ENCODE results near the gene SPACA4.

Gene SPACA4

GRCh38 chr19:48638831-48639381 lies 32.4 kb downstream of the SPACA4 start:
- Histone ChIP-seq H3K36me3 (ENCODE audit: control insufficient read depth in 1 of 2, insufficient read depth in 2 of 2, low read length in 2 of 2) (no peaks in the 10 kb centered on the region), H3K9me3 (ENCODE audit: control insufficient read depth in 1 of 2, low read length in 2 of 2) (no peaks in the 10 kb centered on the region), H3K27ac (ENCODE audit: low read depth, low read length) (peak overlapping the region; percentile 77), H3K27me3 (ENCODE audit: control insufficient read depth in 1 of 2, insufficient read depth in 2 of 2, low read length in 2 of 2) (no peaks in the 10 kb centered on the region), H3K9ac (ENCODE audit: low read depth in 1 of 2, low read length in 2 of 2) (peak overlapping the region; percentile 45 to 72), H3K4me3 (ENCODE audit: low read depth in 1 of 2, low read length in 2 of 2) (peak overlapping the region; percentile 66 to 78), H3K4me1 (ENCODE audit: control insufficient read depth in 1 of 2, insufficient read depth in 2 of 2, low read length in 2 of 2) (peaks cover 26 to 34% of the 10 kb centered on the region in 2 donors)

GRCh38 chr19:48639483-48640375 lies 33.2 kb downstream of the SPACA4 start:
- Histone ChIP-seq H3K4me3 (ENCODE audit: low read depth in 1 of 2, low read length in 2 of 2) (peak overlapping the region; percentile 57 to 61), H3K27ac (ENCODE audit: low read depth, low read length) (no peak overlapping the region), H3K9ac (ENCODE audit: low read depth in 1 of 2, low read length in 2 of 2) (peak overlapping the region; percentile 29 to 60), H3K36me3 (ENCODE audit: control insufficient read depth in 1 of 2, insufficient read depth in 2 of 2, low read length in 2 of 2) (no peaks in the 10 kb centered on the region), H3K9me3 (ENCODE audit: control insufficient read depth in 1 of 2, low read length in 2 of 2) (no peaks in the 10 kb centered on the region), H3K4me1 (ENCODE audit: control insufficient read depth in 1 of 2, insufficient read depth in 2 of 2, low read length in 2 of 2) (peaks cover 24 to 31% of the 10 kb centered on the region in 2 donors), H3K27me3 (ENCODE audit: control insufficient read depth in 1 of 2, insufficient read depth in 2 of 2, low read length in 2 of 2) (no peaks in the 10 kb centered on the region)

GRCh38 chr19:48641850-48642249 lies 35.3 kb downstream of the SPACA4 start:
- Histone ChIP-seq H3K36me3 (ENCODE audit: control insufficient read depth in 1 of 2, insufficient read depth in 2 of 2, low read length in 2 of 2) (no peaks in the 10 kb centered on the region), H3K27ac (ENCODE audit: low read depth, low read length) (no peak overlapping the region), H3K4me1 (ENCODE audit: control insufficient read depth in 1 of 2, insufficient read depth in 2 of 2, low read length in 2 of 2) (peaks cover 32 to 39% of the 10 kb centered on the region in 2 donors), H3K9ac (ENCODE audit: low read depth in 1 of 2, low read length in 2 of 2) (no peak overlapping the region), H3K27me3 (ENCODE audit: control insufficient read depth in 1 of 2, insufficient read depth in 2 of 2, low read length in 2 of 2) (no peaks in the 10 kb centered on the region), H3K4me3 (ENCODE audit: low read depth in 1 of 2, low read length in 2 of 2) (no peak overlapping the region), H3K9me3 (ENCODE audit: control insufficient read depth in 1 of 2, low read length in 2 of 2) (no peaks in the 10 kb centered on the region)

- H3K9ac ChIP-seq (ENCODE audit: low read depth in 1 of 2, low read length in 2 of 2) = no peak overlapping the region
- H3K4me1 ChIP-seq (ENCODE audit: control insufficient read depth in 1 of 2, insufficient read depth in 2 of 2, low read length in 2 of 2) = peaks cover 32 to 39% of the 10 kb centered on the region in 2 donors
These were observed 36.3 kb downstream of the SPACA4 start for GRCh38 chr19:48642862-48643261.

GRCh38 chr19:48644355-48644754 lies 37.8 kb downstream of the SPACA4 start:
- Histone ChIP-seq H3K27ac (ENCODE audit: low read depth, low read length) (no peak overlapping the region), H3K27me3 (ENCODE audit: control insufficient read depth in 1 of 2, insufficient read depth in 2 of 2, low read length in 2 of 2) (no peaks in the 10 kb centered on the region), H3K36me3 (ENCODE audit: control insufficient read depth in 1 of 2, insufficient read depth in 2 of 2, low read length in 2 of 2) (no peaks in the 10 kb centered on the region), H3K4me1 (ENCODE audit: control insufficient read depth in 1 of 2, insufficient read depth in 2 of 2, low read length in 2 of 2) (peaks cover 21 to 27% of the 10 kb centered on the region in 2 donors), H3K4me3 (ENCODE audit: low read depth in 1 of 2, low read length in 2 of 2) (peak overlapping the region in 1 of 2 donors; percentile 8), H3K9me3 (ENCODE audit: control insufficient read depth in 1 of 2, low read length in 2 of 2) (no peaks in the 10 kb centered on the region), H3K9ac (ENCODE audit: low read depth in 1 of 2, low read length in 2 of 2) (no peak overlapping the region)

More at GRCh38 chr19:48642862-48643261, 36.3 kb downstream of the SPACA4 start:
- H3K27ac ChIP-seq (ENCODE audit: low read depth, low read length) = no peak overlapping the region
- no peak overlapping the region for H3K4me3 ChIP-seq (ENCODE audit: low read depth in 1 of 2, low read length in 2 of 2)
- H3K27me3 ChIP-seq (ENCODE audit: control insufficient read depth in 1 of 2, insufficient read depth in 2 of 2, low read length in 2 of 2) = no peaks in the 10 kb centered on the region
- no peaks in the 10 kb centered on the region for H3K36me3 ChIP-seq (ENCODE audit: control insufficient read depth in 1 of 2, insufficient read depth in 2 of 2, low read length in 2 of 2)
- no peaks in the 10 kb centered on the region for H3K9me3 ChIP-seq (ENCODE audit: control insufficient read depth in 1 of 2, low read length in 2 of 2)

GRCh38 chr19:48644839-48645619 lies 38.5 kb downstream of the SPACA4 start:
- H3K27ac ChIP-seq (ENCODE audit: low read depth, low read length) = no peak overlapping the region
- no peaks in the 10 kb centered on the region for H3K36me3 ChIP-seq (ENCODE audit: control insufficient read depth in 1 of 2, insufficient read depth in 2 of 2, low read length in 2 of 2)
- peaks cover 18 to 20% of the 10 kb centered on the region in 2 donors for H3K4me1 ChIP-seq (ENCODE audit: control insufficient read depth in 1 of 2, insufficient read depth in 2 of 2, low read length in 2 of 2)
- H3K9ac ChIP-seq (ENCODE audit: low read depth in 1 of 2, low read length in 2 of 2) = peak overlapping the region; percentile 48 to 56
- H3K27me3 ChIP-seq (ENCODE audit: control insufficient read depth in 1 of 2, insufficient read depth in 2 of 2, low read length in 2 of 2) = no peaks in the 10 kb centered on the region
- no peaks in the 10 kb centered on the region for H3K9me3 ChIP-seq (ENCODE audit: control insufficient read depth in 1 of 2, low read length in 2 of 2)
- peak overlapping the region; percentile 67 to 74 for H3K4me3 ChIP-seq (ENCODE audit: low read depth in 1 of 2, low read length in 2 of 2)

GRCh38 chr19:48645620-48646000 lies 39.1 kb downstream of the SPACA4 start:
- peak overlapping the region; percentile 62 for H3K27ac ChIP-seq (ENCODE audit: low read depth, low read length)
- no peaks in the 10 kb centered on the region for H3K27me3 ChIP-seq (ENCODE audit: control insufficient read depth in 1 of 2, insufficient read depth in 2 of 2, low read length in 2 of 2)
- H3K9ac ChIP-seq (ENCODE audit: low read depth in 1 of 2, low read length in 2 of 2) = peak overlapping the region; percentile 48 to 56
- H3K9me3 ChIP-seq (ENCODE audit: control insufficient read depth in 1 of 2, low read length in 2 of 2) = no peaks in the 10 kb centered on the region
- peaks cover 18 to 20% of the 10 kb centered on the region in 2 donors for H3K4me1 ChIP-seq (ENCODE audit: control insufficient read depth in 1 of 2, insufficient read depth in 2 of 2, low read length in 2 of 2)
- H3K36me3 ChIP-seq (ENCODE audit: control insufficient read depth in 1 of 2, insufficient read depth in 2 of 2, low read length in 2 of 2) = no peaks in the 10 kb centered on the region
- peak overlapping the region; percentile 67 to 74 for H3K4me3 ChIP-seq (ENCODE audit: low read depth in 1 of 2, low read length in 2 of 2)

- Histone ChIP-seq H3K4me1 (ENCODE audit: control insufficient read depth in 1 of 2, insufficient read depth in 2 of 2, low read length in 2 of 2) (peaks cover 18 to 19% of the 10 kb centered on the region in 2 donors), H3K9me3 (ENCODE audit: control insufficient read depth in 1 of 2, low read length in 2 of 2) (no peaks in the 10 kb centered on the region), H3K9ac (ENCODE audit: low read depth in 1 of 2, low read length in 2 of 2) (peak within 1 kb of the TSS; percentile 48 to 56), H3K27ac (ENCODE audit: low read depth, low read length) (peak within 1 kb of the TSS; percentile 62), H3K36me3 (ENCODE audit: control insufficient read depth in 1 of 2, insufficient read depth in 2 of 2, low read length in 2 of 2) (no peaks in the 10 kb centered on the region), H3K4me3 (ENCODE audit: low read depth in 1 of 2, low read length in 2 of 2) (peak within 1 kb of the TSS; percentile 67 to 74), H3K27me3 (ENCODE audit: control insufficient read depth in 1 of 2, insufficient read depth in 2 of 2, low read length in 2 of 2) (no peaks in the 10 kb centered on the region)
These were observed 39.6 kb downstream of the SPACA4 start, which contains the start of gene CA11 for GRCh38 chr19:48646001-48646721. Gene CA11 (minus strand): TSS chr19:48646187. CDS start chr19:48645632, 555 bp downstream.

GRCh38 chr19:48646722-48647216 lies 40.2 kb downstream of the SPACA4 start:
- H3K9me3 ChIP-seq (ENCODE audit: control insufficient read depth in 1 of 2, low read length in 2 of 2) = no peaks in the 10 kb centered on the region
- H3K4me3 ChIP-seq (ENCODE audit: low read depth in 1 of 2, low read length in 2 of 2) = peak overlapping the region in 1 of 2 donors; percentile 74
- H3K36me3 ChIP-seq (ENCODE audit: control insufficient read depth in 1 of 2, insufficient read depth in 2 of 2, low read length in 2 of 2) = no peaks in the 10 kb centered on the region
- H3K4me1 ChIP-seq (ENCODE audit: control insufficient read depth in 1 of 2, insufficient read depth in 2 of 2, low read length in 2 of 2) = peaks cover 17 to 18% of the 10 kb centered on the region in 2 donors
- H3K27me3 ChIP-seq (ENCODE audit: control insufficient read depth in 1 of 2, insufficient read depth in 2 of 2, low read length in 2 of 2) = no peaks in the 10 kb centered on the region
- H3K27ac ChIP-seq (ENCODE audit: low read depth, low read length) = no peak overlapping the region
- H3K9ac ChIP-seq (ENCODE audit: low read depth in 1 of 2, low read length in 2 of 2) = no peak overlapping the region

All from duodenal mucosa (tissue), 2 donors.